Fibroblast of pulmonary artery (primary cell): Measurements from ENCODE around the gene CCDC6.

ENCODE experiments used
- DNase-seq: peaks from one replicate; pipeline ENCODE4 v3.0.0-alpha.2; 2010; ENCODE audit warnings: low read depth
- H3K4me3 ChIP-seq: replicated peaks from 2 replicates; pipeline ENCODE4 v1.5.1; 2011; ENCODE audit warnings: low read depth, mild to moderate bottlenecking, control low read depth, low read length, moderate library complexity
- CTCF ChIP-seq: IDR thresholded peaks from 2 replicates; pipeline ENCODE4 v1.5.1; 2011; ENCODE audit warnings: mild to moderate bottlenecking, control low read depth, low read length, inconsistent platforms; ENCODE audit errors: missing control alignments

The CCDC6 gene

GRCh38 chr10:59762505-59762904, 143.9 kb downstream of the CCDC6 start:
- no peak overlapping the region for H3K4me3 ChIP-seq
- TF ChIP-seq CTCF, result no peak
- no peak for DNase-seq

- no peak for TF ChIP-seq CTCF
- DNase-seq, result peak; percentile 22
- H3K4me3 ChIP-seq, result no peak overlapping the region
These were observed 148.4 kb downstream of the CCDC6 start for GRCh38 chr10:59757966-59758365.

- no peak for DNase-seq
- TF ChIP-seq CTCF, result no peak
- no peak overlapping the region for H3K4me3 ChIP-seq
These were observed 151.4 kb downstream of the CCDC6 start for GRCh38 chr10:59754951-59755350.

GRCh38 chr10:59753267-59753666, 153.1 kb downstream of the CCDC6 start, which contains the start of gene MRLN:
Gene MRLN, minus strand, starts transcription at chr10:59753455.
- DNase-seq, result no peak
- TF ChIP-seq CTCF, result no peak
- H3K4me3 ChIP-seq, result no peak within 1 kb of the TSS

GRCh38 chr10:59752278-59752940, 153.9 kb downstream of the CCDC6 start:
- no peak for DNase-seq
- no peak for TF ChIP-seq CTCF
- H3K4me3 ChIP-seq, result no peak overlapping the region

- DNase-seq, result peak; percentile 6
- no peak for TF ChIP-seq CTCF
- H3K4me3 ChIP-seq, result no peak overlapping the region
These were observed 156.0 kb downstream of the CCDC6 start for GRCh38 chr10:59750155-59750945.
